Measurements from ENCODE around the gene NOVA2. TPM values are rescaled to one million over a fixed set of nuclear protein-coding genes. Genes with fewer than 3 reads are reported as not detected.

Gene NOVA2
- total and polyA plus RNA-seq, 5 donors from 2014 or later = not detected

DNA sequence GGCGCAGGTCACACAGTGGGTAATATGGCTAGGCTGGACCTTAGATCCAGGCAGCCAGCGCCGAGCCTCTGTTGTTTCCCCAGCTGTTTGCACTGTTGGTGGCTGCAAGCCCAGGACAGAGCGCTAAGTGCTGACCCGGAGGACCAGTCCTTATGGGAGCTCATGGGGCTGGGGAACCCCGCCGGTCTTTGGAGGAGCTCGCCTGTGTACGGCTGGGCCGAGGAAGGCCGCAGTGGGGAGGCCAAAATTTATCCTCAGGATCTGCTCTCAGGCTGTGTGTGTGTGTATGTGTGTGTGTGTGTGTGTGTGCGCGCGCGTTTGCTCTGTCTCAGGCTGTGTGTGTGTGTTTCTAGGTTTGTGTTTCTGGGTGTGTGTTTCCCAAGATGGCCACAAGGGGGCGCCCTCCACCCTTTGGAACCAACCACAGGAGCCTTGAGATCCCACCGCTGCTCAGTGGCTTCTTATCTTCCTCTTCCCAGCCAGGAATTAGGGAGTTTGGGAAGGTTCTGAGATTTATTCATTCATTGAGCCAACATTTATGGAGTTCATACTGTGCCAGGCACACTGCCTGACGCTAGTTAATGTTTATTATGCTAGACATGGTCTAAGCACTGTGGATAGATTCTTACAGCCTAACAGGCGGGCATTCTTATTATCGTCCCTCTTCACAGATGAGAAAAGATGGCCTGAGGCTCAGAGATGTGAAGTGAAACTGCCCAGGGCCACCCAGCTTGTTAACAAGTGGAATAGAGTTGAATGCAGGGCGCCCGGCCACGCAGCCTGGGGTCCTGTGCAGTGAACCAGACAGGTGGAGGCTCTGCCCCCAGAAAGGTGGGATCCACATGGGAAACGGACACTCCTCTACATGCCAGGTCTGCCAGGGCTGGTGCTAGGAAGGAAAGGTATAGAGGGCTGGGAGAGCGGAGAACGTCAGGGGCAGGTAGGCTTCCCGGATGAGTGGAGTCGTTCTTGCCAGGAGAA is 36.2 kb upstream of the NOVA2 start:
- Histone ChIP-seq H3K4me1 (ENCODE audit: control insufficient read depth, insufficient read depth, low read length, poor library complexity, severe bottlenecking) (peaks cover 2% of the 10 kb centered on the region), H3K9me3 (ENCODE audit: control insufficient read depth in 2 of 2, low read length in 2 of 2) (no peaks in the 10 kb centered on the region), H3K36me3 (ENCODE audit: control insufficient read depth, insufficient read depth, low read length) (peaks cover 5% of the 10 kb centered on the region), H3K4me3 (ENCODE audit: low read depth, low read length) (no peak overlapping the region), H3K27me3 (ENCODE audit: control insufficient read depth, insufficient read depth, low read length) (peaks cover 5% of the 10 kb centered on the region), H3K27ac (ENCODE audit: insufficient read depth, low read length, poor library complexity, severe bottlenecking) (no peak overlapping the region)
- Mint-ChIP-seq H3K4me1 (peaks cover 0 to 10% (median 7%) of the 10 kb centered on the region in 4 donors), H3K9me3 (peaks cover 0 to 2% (median 0%) of the 10 kb centered on the region in 7 donors), H3K27me3 (peaks cover 4% of the 10 kb centered on the region), H3K27ac (no peak overlapping the region), H3K36me3 (peaks cover 12% of the 10 kb centered on the region), H3K4me3 (peak overlapping the region in 1 of 4 donors; percentile 39)
- DNase-seq (peak; percentile 49 to 76 (median 59)), ATAC-seq (ENCODE audit: low read depth in 2 of 2) (peak; percentile 60 to 70)

DNA sequence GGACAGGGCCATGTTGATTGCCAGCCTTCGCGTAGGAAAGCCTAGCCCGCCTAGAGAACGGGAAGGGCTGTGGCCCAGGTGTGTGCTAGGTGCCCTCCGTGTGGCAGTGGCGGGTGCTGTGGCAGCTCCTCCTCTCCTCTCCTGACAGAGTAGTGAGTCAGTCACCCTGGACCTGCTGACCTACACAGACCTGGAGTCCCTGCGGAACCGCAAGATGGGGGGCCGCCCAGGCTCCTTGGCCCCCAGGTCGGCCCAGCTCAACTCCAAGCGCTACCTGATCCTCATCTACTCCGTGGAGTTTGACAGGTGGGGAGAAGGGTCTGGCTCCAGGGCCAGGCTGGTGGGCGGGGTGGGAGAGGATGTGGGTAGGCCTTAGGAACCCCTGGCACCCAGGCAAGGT is 32.7 kb upstream of the NOVA2 start:
- DNase-seq (no peak), ATAC-seq (ENCODE audit: low read depth in 2 of 2) (no peak)
- H3K9me3 Mint-ChIP-seq = peaks cover 0 to 2% (median 0%) of the 10 kb centered on the region in 7 donors
- H3K4me3 Mint-ChIP-seq = no peak overlapping the region
- no peak overlapping the region for H3K27ac Mint-ChIP-seq
- H3K4me3 ChIP-seq (ENCODE audit: low read depth, low read length) = no peak overlapping the region
- no peaks in the 10 kb centered on the region for H3K9me3 ChIP-seq (ENCODE audit: control insufficient read depth in 2 of 2, low read length in 2 of 2)
- peaks cover 12% of the 10 kb centered on the region for H3K36me3 Mint-ChIP-seq
- H3K4me1 ChIP-seq (ENCODE audit: control insufficient read depth, insufficient read depth, low read length, poor library complexity, severe bottlenecking) = peaks cover under 1% of the 10 kb centered on the region
- H3K27me3 Mint-ChIP-seq = no peaks in the 10 kb centered on the region
- peaks cover 8% of the 10 kb centered on the region for H3K36me3 ChIP-seq (ENCODE audit: control insufficient read depth, insufficient read depth, low read length)
- H3K27me3 ChIP-seq (ENCODE audit: control insufficient read depth, insufficient read depth, low read length) = no peaks in the 10 kb centered on the region
- H3K27ac ChIP-seq (ENCODE audit: insufficient read depth, low read length, poor library complexity, severe bottlenecking) = no peak overlapping the region
- H3K4me1 Mint-ChIP-seq = peaks cover 0 to 8% (median 5%) of the 10 kb centered on the region in 4 donors

DNA sequence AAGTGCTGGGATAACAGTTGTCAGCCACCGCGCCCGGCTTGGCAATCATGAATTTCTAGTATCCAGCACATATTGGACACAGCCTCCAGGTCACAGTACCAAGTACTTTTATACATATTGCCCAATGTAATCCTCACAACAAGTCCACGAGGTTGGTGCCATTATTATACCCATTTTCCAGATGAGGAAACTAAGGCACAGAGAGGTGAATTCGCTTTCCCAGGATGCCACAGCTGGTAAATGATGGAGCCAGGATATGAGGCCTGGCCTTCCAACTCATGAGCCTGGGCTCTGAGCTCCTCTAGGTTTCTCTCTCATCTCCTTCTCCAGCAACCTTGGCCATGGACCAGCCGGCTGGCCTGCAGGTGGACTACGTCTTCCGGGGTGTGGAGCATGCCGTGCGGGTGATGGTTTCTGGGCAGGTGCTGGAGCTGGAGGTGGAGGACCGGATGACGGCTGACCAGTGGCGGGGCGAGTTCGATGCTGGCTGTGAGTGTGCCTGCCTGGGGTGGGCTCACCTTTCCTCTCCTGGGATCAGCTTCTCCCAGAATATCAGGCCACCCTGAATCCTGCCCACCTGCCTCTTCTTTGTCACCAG is 29.1 kb upstream of the NOVA2 start:
- no peak for DNase-seq
- no peaks in the 10 kb centered on the region for H3K27me3 Mint-ChIP-seq
- H3K9me3 Mint-ChIP-seq = peaks cover 0 to 1% (median 0%) of the 10 kb centered on the region in 7 donors
- H3K4me1 ChIP-seq (ENCODE audit: control insufficient read depth, insufficient read depth, low read length, poor library complexity, severe bottlenecking) = peaks cover 18% of the 10 kb centered on the region
- peaks cover 8% of the 10 kb centered on the region for H3K36me3 ChIP-seq (ENCODE audit: control insufficient read depth, insufficient read depth, low read length)
- no peaks in the 10 kb centered on the region for H3K27me3 ChIP-seq (ENCODE audit: control insufficient read depth, insufficient read depth, low read length)
- no peak overlapping the region for H3K27ac ChIP-seq (ENCODE audit: insufficient read depth, low read length, poor library complexity, severe bottlenecking)
- peaks cover 0 to 34% (median 23%) of the 10 kb centered on the region in 4 donors for H3K4me1 Mint-ChIP-seq
- H3K36me3 Mint-ChIP-seq = peaks cover 4% of the 10 kb centered on the region
- ATAC-seq (ENCODE audit: low read depth in 2 of 2) = no peak
- H3K27ac Mint-ChIP-seq = no peak overlapping the region
- no peaks in the 10 kb centered on the region for H3K9me3 ChIP-seq (ENCODE audit: control insufficient read depth in 2 of 2, low read length in 2 of 2)
- H3K4me3 Mint-ChIP-seq = no peak overlapping the region
- H3K4me3 ChIP-seq (ENCODE audit: low read depth, low read length) = no peak overlapping the region

DNA sequence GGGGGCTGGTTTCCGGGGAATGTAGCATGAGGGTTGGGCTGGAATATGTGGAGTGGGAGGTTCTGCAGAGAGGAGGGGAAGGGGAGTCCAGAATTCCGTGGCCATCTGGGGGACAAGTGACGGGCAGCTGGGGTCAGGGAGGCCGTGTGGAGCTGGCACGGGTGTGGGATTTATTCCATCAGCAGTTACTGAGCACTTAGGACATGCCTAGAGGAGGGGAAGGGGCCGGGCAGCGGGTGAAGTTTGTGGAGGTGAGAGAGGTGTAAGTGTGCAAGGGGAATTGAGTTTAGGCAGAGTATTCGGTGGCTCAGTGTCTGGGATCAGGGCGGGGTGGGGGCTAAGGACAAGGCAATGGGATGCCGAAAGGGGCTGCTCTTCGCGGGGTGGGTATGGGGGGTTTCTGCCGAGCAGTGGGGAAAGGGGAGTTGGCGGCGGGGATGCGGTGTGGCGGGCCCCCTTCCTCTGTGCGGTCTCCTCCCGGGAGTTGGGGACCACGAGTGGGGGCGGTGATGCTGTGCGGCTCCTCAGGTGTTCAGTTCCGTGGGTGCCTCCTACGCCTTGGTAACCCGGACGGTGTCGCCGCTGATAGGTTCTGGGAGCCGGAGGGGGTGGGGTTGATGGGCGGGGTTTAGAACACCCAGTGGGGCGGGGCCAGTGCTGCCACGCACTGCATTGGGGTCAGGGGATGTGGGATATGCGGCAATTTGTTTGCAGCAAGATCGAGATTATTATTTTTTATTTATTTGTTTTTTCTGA is 27.0 kb upstream of the NOVA2 start:
- Histone ChIP-seq H3K9me3 (ENCODE audit: control insufficient read depth in 2 of 2, low read length in 2 of 2) (no peaks in the 10 kb centered on the region), H3K4me1 (ENCODE audit: control insufficient read depth, insufficient read depth, low read length, poor library complexity, severe bottlenecking) (peaks cover 24% of the 10 kb centered on the region), H3K4me3 (ENCODE audit: low read depth, low read length) (no peak overlapping the region), H3K27ac (ENCODE audit: insufficient read depth, low read length, poor library complexity, severe bottlenecking) (no peak overlapping the region), H3K27me3 (ENCODE audit: control insufficient read depth, insufficient read depth, low read length) (no peaks in the 10 kb centered on the region), H3K36me3 (ENCODE audit: control insufficient read depth, insufficient read depth, low read length) (peaks cover 3% of the 10 kb centered on the region)
- DNase-seq (peak; percentile 68 to 88 (median 71)), ATAC-seq (ENCODE audit: low read depth in 2 of 2) (peak; percentile 92 to 97)
- Mint-ChIP-seq H3K4me3 (peak overlapping the region; percentile 80 to 91 (median 86)), H3K4me1 (peaks cover 0 to 37% (median 26%) of the 10 kb centered on the region in 4 donors), H3K36me3 (peaks cover 11% of the 10 kb centered on the region), H3K27ac (peak overlapping the region in 2 of 3 donors; percentile 51 to 68), H3K9me3 (no peaks in the 10 kb centered on the region), H3K27me3 (no peaks in the 10 kb centered on the region)

DNA sequence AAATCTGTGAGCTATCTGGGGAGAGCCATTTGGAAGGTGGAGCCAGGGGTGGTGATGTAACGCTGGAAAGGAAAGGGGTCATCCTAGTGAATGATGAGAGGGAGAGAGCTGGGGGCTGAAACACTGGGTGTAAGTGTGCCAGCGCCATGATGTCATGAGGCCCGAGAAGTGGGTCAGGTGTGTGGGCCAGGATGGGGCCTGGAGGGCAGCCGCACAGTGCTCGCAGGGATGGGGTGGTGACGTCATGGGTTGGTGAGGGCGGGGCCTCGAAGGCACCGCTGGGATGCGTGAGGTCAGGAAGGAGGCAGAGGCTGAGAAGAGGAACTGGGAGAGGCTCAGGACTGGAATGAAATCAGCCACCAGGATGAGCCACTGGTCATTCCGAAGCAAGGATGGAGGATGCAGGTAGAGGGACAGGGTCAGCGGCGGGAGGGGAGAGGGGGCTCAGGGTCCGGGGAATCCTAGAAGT is 26.0 kb upstream of the NOVA2 start:
- ATAC-seq (ENCODE audit: low read depth in 2 of 2) (no peak), DNase-seq (no peak)
- Histone ChIP-seq H3K27me3 (ENCODE audit: control insufficient read depth, insufficient read depth, low read length) (no peaks in the 10 kb centered on the region), H3K9me3 (ENCODE audit: control insufficient read depth in 2 of 2, low read length in 2 of 2) (no peaks in the 10 kb centered on the region), H3K36me3 (ENCODE audit: control insufficient read depth, insufficient read depth, low read length) (peaks cover 3% of the 10 kb centered on the region), H3K4me3 (ENCODE audit: low read depth, low read length) (no peak overlapping the region), H3K27ac (ENCODE audit: insufficient read depth, low read length, poor library complexity, severe bottlenecking) (no peak overlapping the region), H3K4me1 (ENCODE audit: control insufficient read depth, insufficient read depth, low read length, poor library complexity, severe bottlenecking) (peaks cover 31% of the 10 kb centered on the region)
- no peaks in the 10 kb centered on the region for H3K27me3 Mint-ChIP-seq
- peak overlapping the region in 3 of 4 donors; percentile 45 to 83 (median 76) for H3K4me3 Mint-ChIP-seq
- no peaks in the 10 kb centered on the region for H3K9me3 Mint-ChIP-seq
- peaks cover 7% of the 10 kb centered on the region for H3K36me3 Mint-ChIP-seq
- peak overlapping the region in 1 of 3 donors; percentile 81 for H3K27ac Mint-ChIP-seq
- peaks cover 0 to 37% (median 26%) of the 10 kb centered on the region in 4 donors for H3K4me1 Mint-ChIP-seq

DNA sequence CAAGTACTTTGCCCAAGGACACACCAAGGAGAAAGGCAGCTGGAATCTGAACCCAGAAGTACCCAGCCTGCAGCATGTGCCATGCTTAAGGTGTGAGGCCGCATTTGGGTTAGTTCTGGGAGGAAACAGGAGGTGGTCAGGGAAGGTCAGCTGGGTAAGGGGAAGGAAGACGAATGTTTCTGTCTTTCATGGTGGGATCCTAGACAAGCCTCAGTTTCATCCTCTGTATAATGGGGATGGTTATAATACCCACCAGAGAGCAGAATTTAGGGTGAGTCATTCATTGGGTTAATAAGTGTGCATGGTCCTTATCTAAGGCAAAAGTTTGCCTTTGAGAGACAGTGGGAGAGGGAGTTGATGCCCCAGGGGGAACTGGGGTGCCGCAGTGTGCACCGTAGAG is 25.2 kb upstream of the NOVA2 start:
- peaks cover 7% of the 10 kb centered on the region for H3K36me3 Mint-ChIP-seq
- H3K4me3 ChIP-seq (ENCODE audit: low read depth, low read length) = no peak overlapping the region
- no peaks in the 10 kb centered on the region for H3K27me3 ChIP-seq (ENCODE audit: control insufficient read depth, insufficient read depth, low read length)
- no peak for ATAC-seq (ENCODE audit: low read depth in 2 of 2)
- H3K9me3 ChIP-seq (ENCODE audit: control insufficient read depth in 2 of 2, low read length in 2 of 2) = no peaks in the 10 kb centered on the region
- H3K9me3 Mint-ChIP-seq = no peaks in the 10 kb centered on the region
- H3K27ac ChIP-seq (ENCODE audit: insufficient read depth, low read length, poor library complexity, severe bottlenecking) = no peak overlapping the region
- peak overlapping the region in 3 of 4 donors; percentile 2 to 83 (median 58) for H3K4me3 Mint-ChIP-seq
- no peak for DNase-seq
- no peak overlapping the region for H3K27ac Mint-ChIP-seq
- peaks cover 35% of the 10 kb centered on the region for H3K4me1 ChIP-seq (ENCODE audit: control insufficient read depth, insufficient read depth, low read length, poor library complexity, severe bottlenecking)
- peaks cover 3% of the 10 kb centered on the region for H3K36me3 ChIP-seq (ENCODE audit: control insufficient read depth, insufficient read depth, low read length)
- H3K4me1 Mint-ChIP-seq = peaks cover 0 to 37% (median 26%) of the 10 kb centered on the region in 4 donors
- no peaks in the 10 kb centered on the region for H3K27me3 Mint-ChIP-seq

DNA sequence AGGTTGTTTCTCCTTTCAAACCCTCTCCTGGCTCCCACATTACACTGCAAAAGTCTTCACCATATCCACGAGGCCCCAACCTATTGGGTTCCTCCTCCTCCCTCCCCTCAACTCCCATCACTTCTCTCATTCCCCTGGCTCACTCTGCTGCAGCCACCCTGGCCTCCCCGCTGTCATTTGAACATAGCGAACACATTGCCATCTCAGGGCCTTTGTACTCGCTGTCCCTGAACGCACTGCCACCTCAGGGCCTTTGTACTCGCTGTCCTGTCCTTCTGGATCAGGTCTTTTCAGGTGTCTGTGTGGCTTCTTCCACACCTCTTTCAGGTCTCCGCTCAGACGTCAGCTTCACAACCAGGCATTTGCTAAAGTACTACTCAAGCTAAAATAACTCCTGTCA is 23.3 kb upstream of the NOVA2 start:
- no peaks in the 10 kb centered on the region for H3K36me3 ChIP-seq (ENCODE audit: control insufficient read depth, insufficient read depth, low read length)
- DNase-seq (no peak), ATAC-seq (ENCODE audit: low read depth in 2 of 2) (no peak)
- H3K4me1 ChIP-seq (ENCODE audit: control insufficient read depth, insufficient read depth, low read length, poor library complexity, severe bottlenecking) = peaks cover 35% of the 10 kb centered on the region
- no peaks in the 10 kb centered on the region for H3K9me3 ChIP-seq (ENCODE audit: control insufficient read depth in 2 of 2, low read length in 2 of 2)
- no peak overlapping the region for H3K27ac Mint-ChIP-seq
- peak overlapping the region in 1 of 4 donors; percentile 59 for H3K4me3 Mint-ChIP-seq
- no peak overlapping the region for H3K27ac ChIP-seq (ENCODE audit: insufficient read depth, low read length, poor library complexity, severe bottlenecking)
- H3K27me3 ChIP-seq (ENCODE audit: control insufficient read depth, insufficient read depth, low read length) = no peaks in the 10 kb centered on the region
- no peaks in the 10 kb centered on the region for H3K27me3 Mint-ChIP-seq
- peaks cover 0 to 37% (median 26%) of the 10 kb centered on the region in 4 donors for H3K4me1 Mint-ChIP-seq
- H3K4me3 ChIP-seq (ENCODE audit: low read depth, low read length) = no peak overlapping the region
- H3K36me3 Mint-ChIP-seq = peaks cover 7% of the 10 kb centered on the region
- H3K9me3 Mint-ChIP-seq = no peaks in the 10 kb centered on the region

All from CD4-positive, CD25-positive, alpha-beta regulatory T cell (primary cell).